ENCODE results near the gene SPPL2B. TPM values are rescaled to one million over a fixed set of nuclear protein-coding genes. Genes with fewer than 3 reads are reported as not detected.

Gene SPPL2B
- total RNA-seq, 1 donor from 2014 or later, result 77.0 TPM

DNA sequence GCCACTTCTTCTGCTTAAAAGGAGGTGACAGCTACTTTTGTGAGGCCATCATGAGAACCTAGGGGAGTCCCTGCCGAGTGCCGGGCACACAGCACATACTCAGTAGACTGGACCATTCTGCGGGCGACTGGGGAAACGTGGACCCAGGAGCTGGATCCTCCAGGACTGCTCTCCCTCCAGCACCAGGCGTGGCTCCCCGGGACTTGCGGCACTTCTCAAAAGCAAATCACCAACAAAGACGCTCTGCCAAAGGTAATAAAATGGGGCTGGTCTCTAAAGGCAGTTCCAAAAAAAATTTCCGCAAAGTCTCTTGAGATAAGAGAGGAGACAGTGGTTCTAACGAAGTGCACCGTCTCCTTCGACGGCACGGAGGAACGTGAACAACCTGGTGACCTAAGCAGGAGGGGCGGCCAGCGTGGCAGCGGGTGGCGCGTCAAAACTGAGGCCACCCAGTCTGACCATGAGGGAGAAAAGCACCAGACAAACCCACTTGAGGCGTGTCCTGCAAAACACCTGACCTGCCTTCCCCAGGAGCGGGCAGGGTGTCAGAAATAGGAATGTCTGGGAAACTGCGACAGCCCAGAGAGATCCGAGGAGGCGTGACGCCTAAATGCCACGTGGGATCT is 30.2 kb downstream of the SPPL2B start:
- TF ChIP-seq, protein P1, sequence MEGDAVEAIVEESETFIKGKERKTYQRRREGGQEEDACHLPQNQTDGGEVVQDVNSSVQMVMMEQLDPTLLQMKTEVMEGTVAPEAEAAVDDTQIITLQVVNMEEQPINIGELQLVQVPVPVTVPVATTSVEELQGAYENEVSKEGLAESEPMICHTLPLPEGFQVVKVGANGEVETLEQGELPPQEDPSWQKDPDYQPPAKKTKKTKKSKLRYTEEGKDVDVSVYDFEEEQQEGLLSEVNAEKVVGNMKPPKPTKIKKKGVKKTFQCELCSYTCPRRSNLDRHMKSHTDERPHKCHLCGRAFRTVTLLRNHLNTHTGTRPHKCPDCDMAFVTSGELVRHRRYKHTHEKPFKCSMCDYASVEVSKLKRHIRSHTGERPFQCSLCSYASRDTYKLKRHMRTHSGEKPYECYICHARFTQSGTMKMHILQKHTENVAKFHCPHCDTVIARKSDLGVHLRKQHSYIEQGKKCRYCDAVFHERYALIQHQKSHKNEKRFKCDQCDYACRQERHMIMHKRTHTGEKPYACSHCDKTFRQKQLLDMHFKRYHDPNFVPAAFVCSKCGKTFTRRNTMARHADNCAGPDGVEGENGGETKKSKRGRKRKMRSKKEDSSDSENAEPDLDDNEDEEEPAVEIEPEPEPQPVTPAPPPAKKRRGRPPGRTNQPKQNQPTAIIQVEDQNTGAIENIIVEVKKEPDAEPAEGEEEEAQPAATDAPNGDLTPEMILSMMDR (IDR thresholded peaks at IDR 0.05), result no peak
- Mint-ChIP-seq H3K36me3 (ENCODE audit: unreplicated experiment) (no peaks in the 10 kb centered on the region), H3K4me1 (ENCODE audit: unreplicated experiment) (no peaks in the 10 kb centered on the region), H3K27ac (ENCODE audit: unreplicated experiment) (no peak overlapping the region), H3K4me3 (ENCODE audit: unreplicated experiment) (no peak overlapping the region), H3K27me3 (ENCODE audit: unreplicated experiment) (peaks cover 3% of the 10 kb centered on the region), H3K9me3 (ENCODE audit: unreplicated experiment) (no peaks in the 10 kb centered on the region)
- DNase-seq (ENCODE audit: extremely low spot score, unreplicated experiment), result no peak

GRCh38 chr19:2359992-2360685 is 31.7 kb downstream of the SPPL2B start, which contains the start of gene TMPRSS9:
Gene TMPRSS9, plus strand, starts transcription at chr19:2360265. Its CDS starts 29,521 bp downstream, at chr19:2389786.
- H3K36me3 Mint-ChIP-seq (ENCODE audit: unreplicated experiment), result no peaks in the 10 kb centered on the region
- H3K27ac Mint-ChIP-seq (ENCODE audit: unreplicated experiment), result no peak within 1 kb of the TSS
- no peaks in the 10 kb centered on the region for H3K4me1 Mint-ChIP-seq (ENCODE audit: unreplicated experiment)
- DNase-seq (ENCODE audit: extremely low spot score, unreplicated experiment), result no peak
- no peaks in the 10 kb centered on the region for H3K9me3 Mint-ChIP-seq (ENCODE audit: unreplicated experiment)
- H3K27me3 Mint-ChIP-seq (ENCODE audit: unreplicated experiment), result peaks cover 6% of the 10 kb centered on the region
- H3K4me3 Mint-ChIP-seq (ENCODE audit: unreplicated experiment), result no peak within 1 kb of the TSS
- TF ChIP-seq, protein P1 (IDR thresholded peaks at IDR 0.05), result no peak

GRCh38 chr19:2360833-2361232 is 32.3 kb downstream of the SPPL2B start:
- H3K4me1 Mint-ChIP-seq (ENCODE audit: unreplicated experiment), result no peaks in the 10 kb centered on the region
- peaks cover 8% of the 10 kb centered on the region for H3K27me3 Mint-ChIP-seq (ENCODE audit: unreplicated experiment)
- TF ChIP-seq, protein P1 (IDR thresholded peaks at IDR 0.05), result no peak
- DNase-seq (ENCODE audit: extremely low spot score, unreplicated experiment), result no peak
- no peak overlapping the region for H3K4me3 Mint-ChIP-seq (ENCODE audit: unreplicated experiment)
- no peaks in the 10 kb centered on the region for H3K9me3 Mint-ChIP-seq (ENCODE audit: unreplicated experiment)
- no peak overlapping the region for H3K27ac Mint-ChIP-seq (ENCODE audit: unreplicated experiment)
- no peaks in the 10 kb centered on the region for H3K36me3 Mint-ChIP-seq (ENCODE audit: unreplicated experiment)

- TF ChIP-seq, protein P1 (IDR thresholded peaks at IDR 0.05), result no peak
- Mint-ChIP-seq H3K27ac (ENCODE audit: unreplicated experiment) (no peak overlapping the region), H3K4me1 (ENCODE audit: unreplicated experiment) (no peaks in the 10 kb centered on the region), H3K36me3 (ENCODE audit: unreplicated experiment) (no peaks in the 10 kb centered on the region), H3K4me3 (ENCODE audit: unreplicated experiment) (no peak overlapping the region), H3K9me3 (ENCODE audit: unreplicated experiment) (no peaks in the 10 kb centered on the region), H3K27me3 (ENCODE audit: unreplicated experiment) (peaks cover 8% of the 10 kb centered on the region)
- DNase-seq (ENCODE audit: extremely low spot score, unreplicated experiment), result no peak
Measured at GRCh38 chr19:2361246-2362045, 33.0 kb downstream of the SPPL2B start.

Measured in osteocyte (in vitro differentiated cells).